ENCODE results near the gene CCL5. TPM values are rescaled to one million over a fixed set of nuclear protein-coding genes. Genes with fewer than 3 reads are reported as not detected.

The CCL5 gene
- total RNA-seq, 1 experiment from 2014 or later, result 0.17 TPM

GRCh38 chr17:35913609-35914008 is 33.4 kb upstream of the CCL5 start:
- TF ChIP-seq SMAD4 (CRISPR knock-in tag; IDR thresholded peaks at IDR 0.05) (no peak), ZSCAN18 (CRISPR knock-in tag; IDR thresholded peaks at IDR 0.05) (no peak), CREB1 (CRISPR knock-in tag; IDR thresholded peaks at IDR 0.05) (no peak), ZBTB21 (CRISPR knock-in tag; IDR thresholded peaks at IDR 0.05; ENCODE audit: borderline replicate concordance) (no peak), GRHL2 (CRISPR knock-in tag; IDR thresholded peaks at IDR 0.05; ENCODE audit: insufficient replicate concordance, severe bottlenecking) (no peak), TP53 (CRISPR knock-in tag; IDR thresholded peaks at IDR 0.05) (no peak), ZNF281 (CRISPR knock-in tag; IDR thresholded peaks at IDR 0.05) (no peak), HMGXB4 (CRISPR knock-in tag; IDR thresholded peaks at IDR 0.05) (no peak), SOX15 (CRISPR knock-in tag; IDR thresholded peaks at IDR 0.05) (no peak), IRF2 (CRISPR knock-in tag; IDR thresholded peaks at IDR 0.05; ENCODE audit: borderline replicate concordance, low read depth) (no peak), NFE2L1 (CRISPR knock-in tag; IDR thresholded peaks at IDR 0.05) (no peak), ZNF263 (CRISPR knock-in tag; IDR thresholded peaks at IDR 0.05; ENCODE audit: low read depth) (no peak), ATF3 (CRISPR knock-in tag; conservative IDR thresholded peaks at IDR 0.05) (no peak), ELF4 (CRISPR knock-in tag; IDR thresholded peaks at IDR 0.05; ENCODE audit: low read depth) (no peak), JUN (CRISPR knock-in tag; IDR thresholded peaks at IDR 0.05) (no peak), MXD4 (CRISPR knock-in tag; IDR thresholded peaks at IDR 0.05; ENCODE audit: borderline replicate concordance) (no peak)
- H3K27me3 Mint-ChIP-seq (ENCODE audit: low read depth), result peaks cover 19% of the 10 kb centered on the region
- no peaks in the 10 kb centered on the region for H3K4me1 Mint-ChIP-seq
- ChIA-PET POLR2A (no interaction called here), CTCF (interaction anchor here (1.4 kb wide), 1 partner anchor 56 kb away, joined by 4 read pairs; no protein-coding TSS in a partner anchor)
- ATAC-seq (no peak), DNase-seq (ENCODE audit: low spot score) (no peak)
- peaks cover 15% of the 10 kb centered on the region for H3K36me3 Mint-ChIP-seq
- H3K27ac Mint-ChIP-seq, result no peak overlapping the region
- H3K9me3 Mint-ChIP-seq, result peaks cover 79% of the 10 kb centered on the region
- no peak overlapping the region for H3K4me3 Mint-ChIP-seq

- DNase-seq (ENCODE audit: low spot score) (no peak), ATAC-seq (no peak)
- Mint-ChIP-seq H3K4me3 (no peak overlapping the region), H3K27me3 (ENCODE audit: low read depth) (peaks cover 23% of the 10 kb centered on the region), H3K27ac (no peak overlapping the region), H3K9me3 (peaks cover 80% of the 10 kb centered on the region), H3K4me1 (no peaks in the 10 kb centered on the region), H3K36me3 (peaks cover 15% of the 10 kb centered on the region)
- POLR2A ChIA-PET, result no interaction called here
- CTCF ChIA-PET, result no interaction called here
- TF ChIP-seq CREB1 (CRISPR knock-in tag; IDR thresholded peaks at IDR 0.05), result no peak
- TF ChIP-seq JAZF1 (CRISPR knock-in tag; IDR thresholded peaks at IDR 0.05), result no peak
- TF ChIP-seq TP53 (CRISPR knock-in tag; IDR thresholded peaks at IDR 0.05), result no peak
- TF ChIP-seq ZNF263 (CRISPR knock-in tag; IDR thresholded peaks at IDR 0.05; ENCODE audit: low read depth), result no peak
- TF ChIP-seq ZNF219 (CRISPR knock-in tag; IDR thresholded peaks at IDR 0.05; ENCODE audit: borderline replicate concordance), result no peak
Observed at GRCh38 chr17:35912942-35913341, 32.8 kb upstream of the CCL5 start.
